Measurements from ENCODE around the gene COL4A4.

COL4A4 gene

GRCh38 chr2:227006189-227006897 lies 157.7 kb downstream of the COL4A4 start:
- H3K4me1 ChIP-seq (ENCODE audit: control insufficient read depth, insufficient read depth, low read length, unreplicated experiment) = no peaks in the 10 kb centered on the region
- H3K27ac ChIP-seq (ENCODE audit: low read depth, low read length) = no peak overlapping the region
- H3K27me3 ChIP-seq (ENCODE audit: insufficient read depth, low read length) = no peaks in the 10 kb centered on the region
- no peak overlapping the region for H2AFZ ChIP-seq (ENCODE audit: low read length, unreplicated experiment)
- no peaks in the 10 kb centered on the region for H3K79me2 ChIP-seq (ENCODE audit: control insufficient read depth, insufficient read depth, low read length, unreplicated experiment)
- H3K36me3 ChIP-seq (ENCODE audit: insufficient read depth, low read length) = no peaks in the 10 kb centered on the region
- no peak overlapping the region for H3K4me3 ChIP-seq (ENCODE audit: low read depth, low read length)

DNA sequence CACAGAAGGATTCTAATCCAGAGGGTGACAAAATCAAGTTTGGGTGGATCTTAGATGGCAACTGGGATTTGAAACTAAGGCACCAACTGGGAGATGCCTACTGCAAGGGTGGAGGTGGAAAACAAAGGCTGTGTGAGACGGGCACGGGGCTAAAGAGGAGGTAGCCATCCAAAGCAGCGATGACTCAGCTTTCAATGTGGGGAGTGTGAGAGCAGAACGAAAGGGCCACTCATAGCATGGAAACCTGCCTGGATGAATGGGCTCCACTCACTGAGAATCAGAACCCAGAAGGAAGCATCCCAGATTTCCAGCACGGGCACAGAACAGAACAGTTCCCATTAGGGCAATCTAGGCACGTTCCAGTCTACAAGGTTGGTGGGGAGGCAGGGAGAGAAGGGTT lies 159.5 kb downstream of the COL4A4 start:
- Histone ChIP-seq H3K27ac (ENCODE audit: low read depth, low read length) (no peak overlapping the region), H3K4me1 (ENCODE audit: control insufficient read depth, insufficient read depth, low read length, unreplicated experiment) (no peaks in the 10 kb centered on the region), H3K4me3 (ENCODE audit: low read depth, low read length) (no peak overlapping the region), H3K79me2 (ENCODE audit: control insufficient read depth, insufficient read depth, low read length, unreplicated experiment) (no peaks in the 10 kb centered on the region), H3K27me3 (ENCODE audit: insufficient read depth, low read length) (no peaks in the 10 kb centered on the region), H2AFZ (ENCODE audit: low read length, unreplicated experiment) (no peak overlapping the region), H3K36me3 (ENCODE audit: insufficient read depth, low read length) (no peaks in the 10 kb centered on the region)

- Histone ChIP-seq H3K4me3 (ENCODE audit: low read depth, low read length) (no peak overlapping the region), H3K36me3 (ENCODE audit: insufficient read depth, low read length) (no peaks in the 10 kb centered on the region), H3K27ac (ENCODE audit: low read depth, low read length) (no peak overlapping the region), H2AFZ (ENCODE audit: low read length, unreplicated experiment) (no peak overlapping the region), H3K79me2 (ENCODE audit: control insufficient read depth, insufficient read depth, low read length, unreplicated experiment) (no peaks in the 10 kb centered on the region), H3K27me3 (ENCODE audit: insufficient read depth, low read length) (no peaks in the 10 kb centered on the region), H3K4me1 (ENCODE audit: control insufficient read depth, insufficient read depth, low read length, unreplicated experiment) (peaks cover 14% of the 10 kb centered on the region)
These were observed 163.9 kb downstream of the COL4A4 start for GRCh38 chr2:227000123-227000522.

DNA sequence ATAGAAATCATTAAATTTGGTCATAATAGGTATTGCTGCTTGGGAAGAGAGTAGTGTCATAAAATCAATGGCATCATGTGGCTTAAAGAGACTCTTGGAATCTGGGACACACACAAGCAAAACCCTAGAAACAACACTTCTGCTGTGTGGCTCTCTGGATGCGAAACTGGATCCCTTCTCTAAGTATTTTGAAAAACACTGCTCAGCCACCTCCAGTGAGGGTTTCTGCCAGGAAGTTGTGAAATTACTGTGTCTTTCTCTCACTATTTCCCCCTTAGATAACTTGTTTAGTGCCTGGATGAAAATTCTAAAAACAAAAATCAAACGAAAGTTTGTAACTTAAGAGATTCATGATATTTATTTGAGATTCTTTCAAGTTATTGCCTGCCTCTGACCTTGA lies 164.3 kb downstream of the COL4A4 start:
- H3K27ac ChIP-seq (ENCODE audit: low read depth, low read length) = no peak overlapping the region
- no peak overlapping the region for H2AFZ ChIP-seq (ENCODE audit: low read length, unreplicated experiment)
- no peaks in the 10 kb centered on the region for H3K27me3 ChIP-seq (ENCODE audit: insufficient read depth, low read length)
- H3K4me1 ChIP-seq (ENCODE audit: control insufficient read depth, insufficient read depth, low read length, unreplicated experiment) = peaks cover 19% of the 10 kb centered on the region
- H3K36me3 ChIP-seq (ENCODE audit: insufficient read depth, low read length) = no peaks in the 10 kb centered on the region
- H3K79me2 ChIP-seq (ENCODE audit: control insufficient read depth, insufficient read depth, low read length, unreplicated experiment) = no peaks in the 10 kb centered on the region
- no peak overlapping the region for H3K4me3 ChIP-seq (ENCODE audit: low read depth, low read length)

DNA sequence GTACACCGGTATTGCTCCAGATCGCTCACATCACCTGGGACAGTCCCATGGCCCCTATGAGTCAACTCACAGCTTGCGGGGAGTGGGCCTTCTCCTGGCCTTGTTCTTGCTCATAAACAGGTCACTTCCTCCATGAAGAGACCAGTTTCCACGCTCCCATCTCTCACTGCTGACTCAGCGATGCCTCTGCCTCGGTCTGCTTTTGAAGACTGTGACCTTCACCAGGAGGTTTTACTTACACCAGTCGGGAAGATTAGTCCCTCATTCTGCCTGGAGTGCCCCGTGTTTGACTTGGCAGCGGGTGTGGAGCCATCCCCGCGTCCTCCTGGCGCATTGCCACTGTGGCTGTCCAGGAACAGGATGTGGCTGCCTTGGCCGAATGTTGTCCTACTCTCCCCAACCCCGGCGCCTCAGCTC lies 168.4 kb downstream of the COL4A4 start:
- no peaks in the 10 kb centered on the region for H3K27me3 ChIP-seq (ENCODE audit: insufficient read depth, low read length)
- H3K4me1 ChIP-seq (ENCODE audit: control insufficient read depth, insufficient read depth, low read length, unreplicated experiment) = peaks cover 24% of the 10 kb centered on the region
- peak overlapping the region; percentile 68 for H3K27ac ChIP-seq (ENCODE audit: low read depth, low read length)
- H2AFZ ChIP-seq (ENCODE audit: low read length, unreplicated experiment) = no peak overlapping the region
- no peaks in the 10 kb centered on the region for H3K79me2 ChIP-seq (ENCODE audit: control insufficient read depth, insufficient read depth, low read length, unreplicated experiment)
- 0 out of 2 replicates have a peak, but pooled peaks cover 2% of the 10 kb centered on the region for H3K36me3 ChIP-seq (ENCODE audit: insufficient read depth, low read length)
- peak overlapping the region; percentile 31; the same call in 1 of the 2 replicates for H3K4me3 ChIP-seq (ENCODE audit: low read depth, low read length)

- H3K27ac ChIP-seq (ENCODE audit: low read depth, low read length) = peak overlapping the region; percentile 68; the same call in 1 of the 2 replicates
These were observed 169.2 kb downstream of the COL4A4 start for GRCh38 chr2:226994775-226995174.

GRCh38 chr2:226993171-226993570 lies 170.8 kb downstream of the COL4A4 start:
- Histone ChIP-seq H3K4me1 (ENCODE audit: control insufficient read depth, insufficient read depth, low read length, unreplicated experiment) (peaks cover 24% of the 10 kb centered on the region), H3K4me3 (ENCODE audit: low read depth, low read length) (no peak overlapping the region), H3K27ac (ENCODE audit: low read depth, low read length) (no peak overlapping the region), H2AFZ (ENCODE audit: low read length, unreplicated experiment) (no peak overlapping the region), H3K79me2 (ENCODE audit: control insufficient read depth, insufficient read depth, low read length, unreplicated experiment) (no peaks in the 10 kb centered on the region), H3K36me3 (ENCODE audit: insufficient read depth, low read length) (0 out of 2 replicates have a peak, but pooled peaks cover 2% of the 10 kb centered on the region), H3K27me3 (ENCODE audit: insufficient read depth, low read length) (no peaks in the 10 kb centered on the region)

More at GRCh38 chr2:226994775-226995174, 169.2 kb downstream of the COL4A4 start:
- Histone ChIP-seq H3K36me3 (ENCODE audit: insufficient read depth, low read length) (0 out of 2 replicates have a peak, but pooled peaks cover 2% of the 10 kb centered on the region), H3K79me2 (ENCODE audit: control insufficient read depth, insufficient read depth, low read length, unreplicated experiment) (no peaks in the 10 kb centered on the region), H3K27me3 (ENCODE audit: insufficient read depth, low read length) (no peaks in the 10 kb centered on the region), H2AFZ (ENCODE audit: low read length, unreplicated experiment) (no peak overlapping the region), H3K4me3 (ENCODE audit: low read depth, low read length) (0 out of 2 replicates have a peak overlapping the region, but pooled peaks have one; percentile 31), H3K4me1 (ENCODE audit: control insufficient read depth, insufficient read depth, low read length, unreplicated experiment) (peaks cover 24% of the 10 kb centered on the region)

GRCh38 chr2:226991663-226992062 lies 172.3 kb downstream of the COL4A4 start:
- Histone ChIP-seq H3K4me3 (ENCODE audit: low read depth, low read length) (no peak overlapping the region), H3K36me3 (ENCODE audit: insufficient read depth, low read length) (0 out of 2 replicates have a peak, but pooled peaks cover 2% of the 10 kb centered on the region), H3K4me1 (ENCODE audit: control insufficient read depth, insufficient read depth, low read length, unreplicated experiment) (peaks cover 24% of the 10 kb centered on the region), H3K27ac (ENCODE audit: low read depth, low read length) (no peak overlapping the region), H3K79me2 (ENCODE audit: control insufficient read depth, insufficient read depth, low read length, unreplicated experiment) (no peaks in the 10 kb centered on the region), H2AFZ (ENCODE audit: low read length, unreplicated experiment) (no peak overlapping the region), H3K27me3 (ENCODE audit: insufficient read depth, low read length) (no peaks in the 10 kb centered on the region)

DNA sequence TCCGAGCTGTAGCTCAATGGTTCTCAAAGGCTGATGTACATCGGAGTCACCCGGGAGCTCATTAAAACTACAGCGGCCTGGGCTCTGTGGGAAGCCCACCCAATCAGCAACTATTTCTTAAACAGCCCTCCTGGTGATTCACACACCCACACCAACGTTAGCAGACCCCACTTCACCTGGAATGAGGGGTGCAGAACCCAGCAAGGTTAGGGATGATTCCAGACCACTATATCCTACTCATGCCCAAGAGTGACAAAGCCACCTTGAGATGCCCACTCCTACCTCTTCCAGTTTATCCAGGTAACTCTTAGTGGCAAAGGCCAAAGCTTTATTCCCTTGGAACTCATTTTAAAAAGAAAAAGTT lies 178.4 kb downstream of the COL4A4 start:
- Histone ChIP-seq H3K27me3 (ENCODE audit: insufficient read depth, low read length) (no peaks in the 10 kb centered on the region), H3K4me1 (ENCODE audit: control insufficient read depth, insufficient read depth, low read length, unreplicated experiment) (no peaks in the 10 kb centered on the region), H3K4me3 (ENCODE audit: low read depth, low read length) (no peak overlapping the region), H2AFZ (ENCODE audit: low read length, unreplicated experiment) (no peak overlapping the region), H3K27ac (ENCODE audit: low read depth, low read length) (no peak overlapping the region), H3K36me3 (ENCODE audit: insufficient read depth, low read length) (no peaks in the 10 kb centered on the region), H3K79me2 (ENCODE audit: control insufficient read depth, insufficient read depth, low read length, unreplicated experiment) (no peaks in the 10 kb centered on the region)

GRCh38 chr2:226984750-226985582 lies 179.0 kb downstream of the COL4A4 start:
- Histone ChIP-seq H2AFZ (ENCODE audit: low read length, unreplicated experiment) (no peak overlapping the region), H3K4me3 (ENCODE audit: low read depth, low read length) (no peak overlapping the region), H3K27ac (ENCODE audit: low read depth, low read length) (no peak overlapping the region), H3K27me3 (ENCODE audit: insufficient read depth, low read length) (no peaks in the 10 kb centered on the region), H3K79me2 (ENCODE audit: control insufficient read depth, insufficient read depth, low read length, unreplicated experiment) (no peaks in the 10 kb centered on the region), H3K36me3 (ENCODE audit: insufficient read depth, low read length) (no peaks in the 10 kb centered on the region), H3K4me1 (ENCODE audit: control insufficient read depth, insufficient read depth, low read length, unreplicated experiment) (no peaks in the 10 kb centered on the region)

All from ACC112 (cell line).